Activated CD4-positive, CD25-positive, alpha-beta regulatory T cell treated with anti-CD3 and anti-CD28 coated beads, Interleukin-2, amount 50 U/mL, for 72 hours (primary cell): ENCODE results near the gene PSD4.
A peak's percentile ranks its signal among the peaks of the same experiment; 100 is the strongest.

ENCODE experiments used
- DNase-seq: peaks from one replicate; pipeline ENCODE4 v3.0.0; 2021

Gene PSD4

DNA sequence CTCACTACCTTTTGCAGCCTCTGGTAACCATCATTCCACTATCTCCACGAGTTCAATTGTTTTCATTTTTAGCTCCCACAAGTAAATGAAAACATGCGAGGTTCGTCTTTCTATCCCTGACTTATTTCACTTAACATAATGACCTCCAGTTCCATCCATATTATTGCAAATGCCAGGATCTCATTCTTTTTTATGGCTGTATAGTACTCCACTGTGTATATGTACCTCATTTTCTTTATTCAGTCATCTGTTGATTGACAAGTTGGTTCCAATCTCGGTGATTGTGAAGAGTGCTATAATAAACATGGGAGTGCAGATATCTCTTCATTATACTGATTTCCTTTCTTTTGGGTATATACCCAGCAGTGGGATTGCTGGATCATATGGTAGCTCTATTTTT lies 29.5 kb upstream of the PSD4 start:
- no peak for DNase-seq

DNA sequence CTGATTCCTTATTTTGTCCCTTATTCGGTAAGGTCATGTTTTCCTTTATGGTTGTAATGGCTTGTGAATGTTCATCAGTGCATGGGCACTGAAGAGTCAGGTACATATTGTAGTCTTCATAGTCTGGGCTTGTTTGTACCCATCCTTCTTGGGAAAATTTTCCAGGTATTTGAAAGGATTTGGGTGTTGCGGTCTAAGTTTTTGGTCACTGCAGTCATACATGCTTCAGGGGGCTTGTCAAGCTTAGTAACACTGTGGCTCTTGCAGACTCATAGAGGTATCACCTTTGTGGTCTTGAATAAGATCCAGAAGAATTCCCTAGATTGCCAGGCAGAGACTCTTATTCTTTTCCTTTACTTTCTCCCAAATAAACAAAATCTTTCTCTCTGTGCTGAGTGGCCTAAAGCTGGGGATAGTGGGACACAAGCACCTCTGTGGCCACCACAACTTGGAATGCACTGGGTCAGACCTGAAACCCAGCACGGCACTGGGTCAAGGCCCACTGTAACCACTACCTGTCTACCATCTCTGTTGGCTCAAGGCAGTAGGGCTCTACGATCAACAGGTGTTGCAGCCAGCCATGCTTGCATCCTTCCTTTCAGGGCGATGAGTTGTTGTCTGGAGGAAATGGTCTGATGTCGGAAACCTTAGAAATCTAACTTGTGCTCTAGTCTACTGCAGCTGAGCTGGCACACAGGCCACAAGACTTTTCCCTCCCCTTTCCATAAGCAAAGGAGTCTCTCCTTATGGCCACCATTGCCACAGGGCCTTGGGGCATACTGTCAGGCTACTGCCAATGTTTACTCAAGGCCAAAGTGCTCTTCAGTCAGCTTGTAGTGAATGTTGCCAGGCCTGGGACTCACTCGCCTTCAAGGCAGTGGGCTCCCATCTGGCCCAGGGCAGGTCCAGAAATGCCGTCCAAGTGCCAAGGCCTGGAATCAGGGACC lies 24.9 kb upstream of the PSD4 start:
- DNase-seq = no peak

DNA sequence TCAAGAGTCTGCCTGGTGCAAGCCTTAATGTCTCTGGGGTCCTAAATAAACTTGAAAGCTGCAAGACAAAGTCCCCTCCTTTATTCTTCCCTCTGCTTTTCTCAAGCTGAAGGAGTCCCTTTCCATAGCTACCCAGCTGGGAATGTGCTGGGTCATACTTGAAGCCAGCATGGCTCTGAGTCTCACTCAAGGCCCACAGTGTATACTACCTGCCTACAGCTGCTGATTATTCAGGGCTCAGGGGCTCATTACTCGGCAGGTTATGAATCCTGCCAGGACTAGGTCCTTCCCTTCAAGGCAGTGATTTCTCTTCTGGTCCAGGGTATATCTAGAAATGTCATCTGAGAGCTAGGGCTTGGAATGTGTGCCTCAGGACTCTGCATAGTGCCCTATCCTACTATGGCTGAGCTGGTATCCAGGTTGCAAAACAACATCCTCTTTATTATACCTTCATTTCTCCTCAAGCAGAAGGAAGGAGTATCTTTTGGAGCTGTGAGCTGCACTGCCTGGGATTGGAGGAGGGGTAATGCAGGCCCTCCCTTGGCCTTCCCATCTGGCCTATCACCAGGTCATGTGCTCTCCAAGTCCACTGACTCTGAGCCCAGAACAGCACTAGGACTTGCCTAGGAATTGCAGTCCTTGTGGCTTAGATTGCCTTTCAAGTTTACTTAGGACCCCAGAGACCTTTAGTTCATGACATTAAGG lies 24.1 kb upstream of the PSD4 start:
- no peak for DNase-seq

DNA sequence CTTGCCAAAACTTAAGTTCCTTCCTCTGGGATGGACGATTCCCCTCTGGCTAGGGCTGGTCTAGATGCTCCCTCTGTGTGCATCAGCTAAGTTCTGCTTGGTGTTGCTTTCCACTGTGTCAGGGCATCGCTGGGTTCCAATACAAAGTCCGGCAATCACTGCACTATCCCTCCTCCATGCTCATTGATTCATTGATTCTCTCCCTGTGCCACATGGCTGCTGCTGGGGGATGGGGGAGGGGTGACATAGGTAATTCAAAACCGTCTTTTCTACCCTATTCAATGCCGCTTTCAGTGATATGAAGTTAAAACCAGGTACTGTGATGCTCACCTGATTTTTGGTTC lies 23.5 kb upstream of the PSD4 start:
- no peak for DNase-seq

DNA sequence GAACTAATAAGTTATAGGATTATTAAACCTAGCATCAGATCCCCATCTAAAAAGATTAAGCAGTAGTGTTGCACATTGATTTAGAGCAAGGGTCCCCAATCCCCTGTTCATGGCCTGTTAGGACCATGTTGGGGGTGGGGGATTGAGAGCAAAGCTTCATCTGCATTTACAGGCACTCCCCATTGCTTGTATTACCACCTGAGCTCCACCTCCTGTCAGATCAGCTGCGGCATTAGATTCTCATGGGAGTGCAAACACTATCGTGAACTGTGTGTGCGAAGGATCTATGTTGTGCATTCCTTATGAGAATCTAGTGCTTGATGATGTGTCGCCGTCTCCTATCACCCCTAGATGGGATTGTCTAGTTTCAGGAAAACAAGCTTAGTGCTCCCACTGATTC lies 18.4 kb upstream of the PSD4 start:
- DNase-seq = no peak

DNA sequence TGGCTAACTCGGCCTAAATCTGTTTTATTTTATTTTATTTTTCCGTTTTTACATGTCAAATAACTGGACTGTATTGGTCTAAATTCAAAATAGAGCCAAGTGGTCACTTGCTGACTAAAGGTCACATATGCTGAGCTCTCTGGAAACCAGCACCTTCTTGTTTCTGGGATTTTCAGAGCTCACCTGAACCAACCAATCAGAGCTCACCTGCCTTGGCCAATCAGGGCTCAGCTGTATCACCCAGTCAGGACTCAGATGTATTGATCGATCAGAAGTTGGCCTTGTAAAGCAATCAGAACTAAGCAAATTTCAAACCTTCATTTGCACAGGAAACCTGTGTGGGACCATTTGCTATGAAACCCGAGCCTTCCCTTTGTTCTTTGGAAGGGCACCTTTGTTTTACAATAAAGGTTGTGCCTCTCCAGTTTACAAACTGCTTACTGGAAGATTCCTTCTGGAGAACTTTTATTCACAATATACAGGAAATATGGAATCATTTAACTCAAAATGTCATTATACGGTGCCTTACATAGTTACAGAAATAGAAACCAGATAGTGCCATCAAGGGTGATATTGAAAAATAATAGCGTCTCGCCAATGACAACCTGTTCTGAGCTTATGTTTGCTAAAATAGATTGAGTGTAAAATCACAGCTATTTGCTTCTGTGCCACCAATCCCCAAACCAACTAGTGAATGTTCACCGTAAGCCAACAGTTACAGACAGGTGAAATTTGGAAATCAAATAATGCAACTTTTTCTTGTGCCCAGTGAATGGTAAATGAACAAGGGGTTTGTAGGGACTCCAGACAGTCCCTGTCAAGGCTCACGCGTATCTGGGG lies 17.3 kb upstream of the PSD4 start:
- no peak for DNase-seq

DNA sequence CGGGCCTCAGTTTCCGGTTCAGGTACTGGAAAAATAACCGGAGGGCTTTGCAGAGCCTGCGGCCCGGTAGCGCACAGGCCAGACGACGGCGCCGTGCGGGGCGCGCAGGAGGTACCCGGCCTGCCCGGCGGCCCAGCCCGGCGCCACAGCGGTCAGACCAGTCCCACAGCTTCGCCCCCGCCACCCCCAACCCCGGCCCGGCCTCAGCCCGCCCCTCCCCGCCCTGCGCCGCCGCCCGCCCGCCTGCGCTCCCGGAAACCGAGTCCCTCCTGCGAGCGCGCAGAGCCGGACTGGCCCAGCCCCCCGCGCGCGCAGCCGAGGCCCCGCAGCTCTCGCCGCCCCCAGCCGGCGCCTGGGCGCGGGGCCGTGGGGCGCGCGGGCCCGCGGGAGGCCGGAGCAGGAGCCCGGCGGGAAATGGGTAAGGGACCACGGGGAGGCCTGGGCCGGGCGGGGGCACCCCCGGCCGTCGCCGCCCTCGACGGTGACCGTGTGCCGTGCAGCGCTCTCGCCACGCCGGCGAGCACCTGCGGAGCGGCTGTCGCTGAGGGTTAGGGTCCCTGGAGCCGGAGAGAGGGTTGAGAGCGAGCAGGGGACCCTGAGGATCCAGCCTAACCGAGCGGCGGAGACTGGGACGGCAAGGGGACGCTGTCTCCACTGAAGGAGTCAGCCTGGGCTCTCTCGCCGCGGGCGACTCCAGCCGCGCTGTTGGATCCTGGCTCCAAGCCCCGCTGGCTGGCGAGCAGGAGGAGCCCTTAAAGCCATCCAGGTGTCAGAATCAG lies 16.5 kb upstream of the PSD4 start:
- peak; percentile 48 for DNase-seq

DNA sequence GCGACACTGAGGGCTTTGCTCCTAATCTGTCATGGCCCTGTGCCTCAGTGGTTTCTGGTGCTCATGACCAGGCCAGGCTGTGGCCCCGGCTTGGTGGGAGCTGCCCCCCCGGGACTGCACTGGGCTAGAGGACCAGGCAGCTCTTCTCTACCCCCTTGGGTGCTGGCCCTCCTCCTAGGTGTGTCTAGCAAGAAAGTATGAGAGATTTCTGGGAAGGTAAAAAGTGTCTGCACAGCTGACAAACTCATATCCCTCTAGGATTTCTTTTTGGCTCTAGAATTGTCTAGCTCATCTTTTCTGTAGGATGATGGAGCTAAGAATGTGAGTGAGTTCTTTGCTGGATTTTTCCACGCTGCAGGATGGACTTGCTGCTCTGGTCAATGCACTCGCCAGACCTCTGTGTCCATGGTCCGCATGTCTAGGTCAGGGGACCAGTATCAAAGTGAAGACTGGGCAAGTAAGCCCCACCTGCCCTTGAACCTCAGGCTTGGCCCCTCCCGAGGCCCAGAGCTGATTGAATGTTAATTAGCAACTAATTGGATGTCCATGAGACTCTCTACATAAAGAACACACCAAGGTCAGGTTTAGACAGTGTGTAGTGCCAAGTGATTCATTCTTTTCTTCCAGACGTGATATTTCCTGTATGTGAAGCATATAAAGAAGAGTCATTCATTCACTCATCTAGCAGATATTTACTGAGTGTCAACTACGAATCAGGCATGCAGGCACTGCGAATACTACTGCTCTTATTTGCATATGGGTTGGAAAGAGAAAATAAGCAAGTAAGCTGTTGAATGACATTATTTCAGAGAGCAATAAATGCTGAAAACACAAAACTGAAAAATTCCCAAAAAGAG lies 15.6 kb upstream of the PSD4 start:
- peak; percentile 26 for DNase-seq

DNA sequence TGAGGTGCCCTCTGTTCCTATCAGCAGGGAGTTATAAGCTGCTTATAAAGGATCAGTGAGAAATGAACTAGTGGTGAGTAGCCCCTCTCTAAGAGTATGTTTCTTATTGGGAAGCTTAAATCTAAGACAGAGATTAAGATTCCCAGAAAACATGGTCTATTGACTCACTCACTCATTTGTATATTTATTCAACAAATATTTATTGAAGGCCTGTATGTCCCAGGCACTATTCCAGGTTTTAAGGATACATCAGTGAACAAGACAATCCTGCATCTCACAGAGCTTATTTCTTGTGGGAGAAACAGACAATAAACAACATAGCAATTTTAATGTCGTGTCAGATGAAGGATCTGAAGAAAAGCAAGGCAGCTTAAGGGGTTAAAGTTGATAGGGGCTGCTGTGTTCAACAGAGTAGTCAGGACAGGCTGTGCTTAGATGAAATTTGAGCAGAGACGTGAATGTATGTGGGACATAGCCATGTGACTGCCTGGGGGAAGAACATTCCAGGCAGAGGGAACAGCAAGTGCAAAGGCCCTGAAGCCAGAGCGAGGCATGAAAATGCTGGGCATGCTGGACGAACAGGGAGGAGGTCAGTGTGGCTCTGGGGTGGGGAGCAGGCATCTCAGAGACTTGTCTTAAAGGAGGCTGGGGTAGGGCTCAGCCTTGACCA lies 14.8 kb upstream of the PSD4 start:
- no peak for DNase-seq

DNA sequence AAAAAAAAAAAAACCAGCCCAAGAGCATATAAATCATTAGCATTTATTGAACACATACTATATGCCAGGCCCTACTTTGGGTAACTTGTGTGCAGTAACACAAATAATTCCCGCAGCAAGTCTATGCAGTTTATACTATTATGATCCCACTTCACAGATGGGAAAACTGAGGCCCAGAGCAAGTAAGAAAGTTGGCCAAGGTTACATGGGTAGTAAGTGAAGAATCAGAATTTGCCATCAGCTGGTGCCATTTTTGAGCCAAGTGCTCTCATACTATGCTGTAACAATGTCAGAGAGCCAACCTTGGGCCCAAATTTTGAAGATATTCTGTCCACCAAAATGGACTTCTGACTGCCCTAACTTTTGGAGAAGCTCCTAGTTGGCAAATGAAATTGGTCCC lies 13.5 kb upstream of the PSD4 start:
- no peak for DNase-seq

DNA sequence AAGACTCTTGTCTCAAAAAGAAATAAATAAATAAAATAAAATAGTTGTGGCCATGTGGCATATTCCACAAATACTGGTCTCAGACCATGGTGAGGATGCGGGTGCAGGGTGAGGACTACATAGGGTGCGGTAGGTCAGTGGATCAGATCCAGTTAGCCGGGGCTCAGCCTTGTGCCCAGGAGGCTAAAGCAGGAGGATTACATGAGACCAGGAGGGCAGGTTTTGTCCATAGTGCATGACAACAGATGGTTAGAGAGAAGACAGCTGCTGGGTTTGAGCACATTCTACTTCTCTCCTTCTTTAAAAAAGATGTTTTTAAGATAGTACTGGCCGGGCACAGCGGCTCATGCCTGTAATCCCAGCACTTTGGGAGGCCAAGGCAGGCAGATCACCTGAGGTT lies 12.8 kb upstream of the PSD4 start:
- DNase-seq = no peak

DNA sequence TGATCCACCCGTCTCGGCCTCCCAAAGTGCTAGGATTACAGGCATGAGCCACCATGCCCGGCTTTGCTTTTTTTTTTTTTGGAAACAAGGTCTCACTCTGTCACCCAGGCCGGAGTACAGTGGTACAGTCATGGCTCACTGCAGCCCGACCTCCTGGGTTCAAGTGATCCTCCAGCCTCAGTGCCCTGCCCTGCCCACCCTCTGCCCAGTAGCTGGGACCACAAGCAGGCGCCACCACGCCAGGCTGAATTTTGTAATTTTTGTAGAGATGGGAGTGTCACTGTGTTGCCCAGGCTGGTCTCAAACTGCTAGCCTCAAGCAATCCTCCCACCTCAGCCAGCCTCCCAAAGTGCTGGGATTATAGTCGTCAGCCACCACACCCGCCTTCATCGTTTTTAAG lies 11.6 kb upstream of the PSD4 start:
- no peak for DNase-seq

DNA sequence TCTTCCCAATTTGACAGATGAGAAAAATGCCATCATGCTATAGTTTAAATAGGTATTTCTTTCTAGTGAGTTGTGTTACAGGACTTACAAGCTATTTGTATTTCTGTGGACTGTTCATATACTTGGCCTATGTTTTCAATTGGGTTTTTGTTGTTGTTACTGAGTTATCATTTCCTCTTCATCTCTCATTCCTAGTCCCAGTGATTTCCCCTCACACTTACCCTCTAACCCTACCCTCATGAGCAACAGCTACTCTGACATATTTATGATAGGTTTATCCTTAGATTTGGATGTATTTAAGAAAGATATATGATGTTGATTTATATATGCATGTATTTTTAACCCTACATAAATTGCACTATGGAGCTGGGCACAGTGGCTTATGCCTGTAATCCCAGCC lies 10.9 kb upstream of the PSD4 start:
- DNase-seq = no peak

DNA sequence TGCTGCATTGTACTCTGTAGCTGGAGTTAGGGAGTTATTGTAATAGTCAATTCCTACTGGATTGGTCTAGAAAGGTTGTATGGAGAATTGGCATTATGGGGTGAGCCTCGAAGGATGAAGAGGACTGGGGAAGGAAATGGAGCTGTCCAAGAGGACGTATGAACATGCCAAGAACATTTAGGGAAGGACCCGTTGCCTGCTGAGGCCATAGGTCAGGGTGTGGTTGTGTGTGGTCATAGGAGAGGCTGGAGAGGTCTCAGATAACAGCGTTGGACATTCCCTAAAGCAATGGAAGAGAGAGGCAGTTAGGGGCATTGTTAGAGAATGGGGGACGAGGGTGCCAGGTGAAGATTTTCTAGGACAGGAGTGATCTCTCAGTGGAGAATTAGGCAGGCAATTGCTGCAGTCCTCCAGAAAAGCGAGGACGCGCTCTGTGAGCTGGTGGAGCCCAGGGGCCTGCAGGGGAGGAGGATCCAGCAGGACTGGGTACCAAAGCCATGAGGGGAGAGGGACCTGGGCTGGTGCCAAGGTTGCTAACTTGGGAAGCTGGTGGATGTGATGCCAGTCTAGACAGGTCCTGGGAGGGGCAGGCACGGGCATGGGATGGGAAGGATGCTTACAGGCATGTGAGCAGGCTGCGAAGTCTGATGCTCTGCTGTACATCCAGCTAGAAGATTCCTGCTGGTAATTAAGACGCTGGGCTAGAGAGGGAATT lies 9.4 kb upstream of the PSD4 start:
- no peak for DNase-seq

DNA sequence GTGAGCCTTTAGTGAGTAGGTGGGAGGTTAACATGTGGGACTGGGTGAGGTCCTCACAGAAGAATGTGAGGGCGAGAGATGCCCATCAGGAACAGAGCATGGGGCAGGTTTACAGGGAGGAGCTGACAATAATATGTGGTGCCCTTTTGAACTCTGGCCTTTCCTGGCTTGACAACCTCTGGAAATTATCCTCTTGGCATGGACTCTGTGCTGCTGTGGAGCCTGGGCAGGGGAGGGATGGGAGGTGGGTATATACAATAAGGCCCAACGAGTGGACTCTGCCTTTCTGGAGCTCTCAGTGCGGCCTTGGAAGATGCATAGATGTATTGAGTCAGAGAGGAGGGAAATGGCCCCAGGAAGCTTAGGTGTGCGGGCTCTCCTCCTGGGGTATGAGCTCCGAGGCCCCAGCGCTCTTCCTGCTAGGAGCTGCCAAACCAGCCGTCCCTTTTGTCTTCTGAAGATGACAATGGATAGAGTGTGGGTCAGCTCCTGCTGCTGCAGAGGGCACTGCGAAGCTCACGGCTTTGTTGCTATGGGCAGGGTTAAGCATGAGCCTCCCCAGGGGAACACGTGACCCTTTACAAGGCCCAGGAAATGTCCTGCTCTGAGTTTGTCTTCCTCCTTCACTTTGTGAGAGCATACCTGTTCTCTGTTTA lies 8.7 kb upstream of the PSD4 start:
- DNase-seq = no peak

DNA sequence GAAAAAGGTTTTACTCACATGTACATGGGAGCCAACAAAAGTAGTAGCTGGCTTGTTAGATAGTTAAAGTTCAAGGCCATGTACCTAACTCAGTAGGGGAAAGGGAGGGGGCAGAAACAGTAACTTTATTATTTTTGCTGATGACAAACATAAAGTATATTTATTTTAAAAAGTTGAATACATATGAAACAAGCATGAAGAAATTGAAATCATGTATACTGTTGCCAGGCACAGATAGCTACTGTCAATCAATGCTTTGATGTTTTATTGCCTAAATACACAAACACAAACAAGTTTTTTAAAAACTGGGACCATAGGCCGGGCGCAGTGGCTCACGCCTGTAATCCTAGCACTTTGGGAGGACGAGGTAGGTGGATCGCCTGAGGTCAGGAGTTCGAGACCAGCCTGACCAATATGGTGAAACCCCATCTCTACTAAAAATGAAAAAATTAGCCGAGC lies 7.6 kb upstream of the PSD4 start:
- DNase-seq = no peak

DNA sequence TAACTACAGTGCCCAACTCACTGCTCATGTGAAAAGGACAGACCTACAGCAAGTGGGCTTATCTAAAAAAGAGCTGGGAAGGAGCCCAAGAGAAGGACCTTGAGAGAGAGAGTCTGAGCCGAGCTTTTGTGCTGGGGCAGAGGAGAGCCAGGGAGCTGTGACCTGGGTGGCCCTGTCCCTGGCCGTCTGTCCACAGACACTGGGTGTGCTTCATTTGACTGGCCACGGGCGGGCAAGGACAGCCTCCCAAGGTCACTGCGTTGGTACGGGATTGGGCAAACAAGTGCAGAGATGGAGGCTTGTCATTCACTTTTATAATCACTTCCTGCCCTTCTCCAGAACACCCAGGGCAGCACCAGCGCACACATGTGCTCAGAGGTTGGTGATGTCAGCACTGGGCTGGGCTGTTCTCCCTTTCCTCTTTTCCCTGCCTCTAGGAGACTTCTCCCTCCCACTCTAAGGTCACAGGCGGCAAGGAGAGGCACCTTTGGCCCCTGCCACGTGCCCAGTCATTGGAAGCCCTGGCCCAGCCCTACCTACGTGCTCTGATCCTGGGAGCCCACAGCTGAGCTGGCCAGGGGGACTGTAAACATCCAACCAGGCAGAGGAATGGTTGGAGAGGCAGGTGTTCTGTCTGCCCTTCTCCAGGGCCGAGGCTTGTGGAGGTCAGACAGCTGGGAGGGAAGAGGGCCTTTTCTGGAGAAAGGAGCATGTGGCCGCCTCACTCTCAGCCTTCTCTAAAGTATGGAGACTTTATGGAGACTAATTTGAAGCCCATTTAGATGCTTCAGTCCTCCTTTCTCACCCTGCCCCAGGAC lies 6.4 kb upstream of the PSD4 start:
- no peak for DNase-seq

DNA sequence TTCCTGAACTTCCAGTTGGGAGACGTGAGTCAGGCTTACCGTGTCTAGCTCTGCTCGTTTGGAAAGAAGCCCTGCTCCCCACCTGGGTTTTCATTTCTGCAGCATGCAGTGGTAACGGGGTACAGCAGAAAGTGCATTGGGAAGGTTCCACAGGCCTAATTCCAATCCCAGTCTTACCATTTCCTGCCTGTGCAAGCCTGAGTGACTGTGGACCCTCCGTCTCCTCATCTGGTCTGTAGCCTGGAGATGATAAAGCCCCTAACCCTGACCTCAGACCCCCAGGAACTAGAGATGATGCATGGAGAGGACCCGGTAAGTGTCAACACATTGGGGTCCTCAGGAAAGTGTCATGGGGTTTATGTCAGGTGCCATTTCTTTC lies 5.8 kb upstream of the PSD4 start:
- DNase-seq = no peak

DNA sequence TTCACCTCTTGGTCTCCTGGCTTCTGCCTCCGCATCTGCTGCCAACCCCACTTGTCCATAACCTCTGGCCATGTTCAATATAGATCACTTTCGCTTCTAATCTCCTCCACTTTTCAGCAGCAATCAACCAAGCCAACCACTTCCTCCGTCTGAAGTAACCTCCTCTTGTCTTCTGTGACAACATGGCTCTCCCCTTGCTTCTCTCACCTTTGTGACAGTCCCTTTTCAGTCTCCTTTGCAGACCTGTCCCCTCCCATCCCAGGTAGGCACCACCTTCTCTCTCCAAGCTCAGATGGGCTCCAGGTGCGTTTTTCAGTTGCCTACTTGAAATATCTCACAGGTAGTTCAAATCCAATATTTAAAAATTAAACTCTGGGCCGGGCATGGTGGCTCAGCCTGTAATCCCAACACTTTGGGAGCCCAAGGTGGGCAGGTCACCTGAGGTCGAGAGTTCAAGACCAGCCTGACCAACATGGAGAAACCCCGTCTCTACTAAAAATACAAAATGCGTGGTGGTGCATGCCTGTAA lies 4.7 kb upstream of the PSD4 start:
- DNase-seq = no peak
